HS-27A (cell line): ENCODE data around the gene FGF12.

Source experiments
- DNase-seq: peaks from one replicate; pipeline ENCODE4 v3.0.0-alpha.2; 2012; ENCODE audit warnings: low read depth, missing footprints

Gene FGF12

DNA sequence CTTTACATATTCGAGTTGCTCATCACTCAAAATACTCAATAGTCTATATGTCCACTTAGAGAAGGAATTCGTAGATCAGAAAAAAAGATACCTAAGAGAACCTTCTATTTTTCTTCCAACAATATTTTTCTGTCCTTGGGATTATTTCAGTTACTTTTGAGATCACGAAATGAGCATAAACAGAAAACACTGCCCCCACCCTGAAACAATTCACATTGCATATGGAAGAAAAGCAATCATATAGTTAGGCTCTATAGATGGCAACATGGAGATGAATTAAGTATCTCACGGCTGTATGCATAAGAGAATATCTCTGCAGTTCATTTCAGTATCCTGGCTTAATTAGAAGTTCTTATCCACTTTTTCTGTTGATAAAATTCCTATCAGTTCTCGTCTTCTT is 391.1 kb downstream of the FGF12 start:
- no peak for DNase-seq

DNA sequence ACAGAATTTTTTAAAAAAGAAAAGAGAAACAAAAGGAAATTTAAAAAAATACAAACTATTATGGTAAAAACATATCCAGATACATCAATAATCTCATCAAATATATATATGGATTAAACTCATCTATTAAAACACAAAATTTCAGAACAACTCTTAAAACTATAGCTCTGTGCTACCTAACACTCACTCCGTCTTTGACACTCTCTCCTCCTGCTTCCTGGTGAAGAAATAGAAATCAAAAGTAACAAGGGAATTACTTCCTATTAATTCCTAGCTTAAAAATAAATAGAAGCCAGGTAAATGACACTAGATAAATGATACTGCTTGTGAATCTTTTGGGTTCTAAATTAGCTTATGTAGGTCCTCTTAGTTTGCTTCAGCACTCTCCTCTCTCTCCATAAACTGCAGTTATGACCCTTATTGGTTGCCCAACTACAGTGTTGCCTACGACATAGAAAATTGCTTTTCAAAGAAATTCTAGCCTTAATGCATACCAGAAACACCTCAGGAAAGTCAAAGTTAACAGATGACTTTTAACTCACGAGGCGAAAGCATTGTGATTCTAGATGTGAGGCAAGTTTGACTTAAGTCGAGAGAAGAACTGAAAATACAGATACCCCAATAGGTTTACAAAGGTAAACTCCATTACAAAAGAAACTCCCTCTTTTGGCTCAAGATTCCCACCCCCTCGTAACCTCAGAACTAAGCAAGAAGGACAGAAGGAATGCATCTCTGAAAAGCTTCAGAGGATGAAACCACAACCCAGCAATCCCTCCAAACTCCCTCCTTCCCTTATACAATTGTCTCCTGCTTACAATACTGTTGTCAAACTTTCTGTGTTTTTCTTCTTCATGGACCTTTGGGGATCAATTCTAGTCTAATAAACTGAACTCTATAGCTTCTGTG is 394.7 kb downstream of the FGF12 start:
- no peak for DNase-seq

DNA sequence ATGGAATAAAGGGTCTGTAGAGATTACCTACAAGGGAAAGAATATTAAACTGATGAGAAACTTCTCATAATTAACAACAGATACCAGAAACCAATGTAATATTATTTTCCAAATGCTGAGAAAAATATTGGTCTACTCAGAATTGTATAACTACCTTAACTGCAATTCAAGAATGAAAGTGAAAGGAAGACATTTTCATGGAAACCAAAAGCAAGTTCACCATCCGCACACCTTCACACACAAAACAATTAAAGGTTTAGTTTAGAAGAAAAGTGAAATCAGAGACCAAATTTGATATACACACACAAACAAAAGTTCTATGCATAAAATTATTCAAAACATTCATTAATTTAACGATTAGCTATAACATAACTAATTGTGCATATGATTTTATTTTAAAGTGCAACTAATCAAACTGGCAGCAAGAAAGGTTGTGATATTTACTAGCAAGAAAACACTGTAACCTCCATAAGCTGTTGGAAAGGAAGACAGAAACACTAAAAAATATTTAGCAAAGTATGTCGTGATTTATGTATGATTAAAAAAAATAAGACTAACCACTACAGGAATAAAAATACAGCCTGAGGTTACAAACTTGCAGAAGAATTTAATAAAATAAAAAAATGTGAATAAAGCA is 395.5 kb downstream of the FGF12 start:
- no peak for DNase-seq

DNA sequence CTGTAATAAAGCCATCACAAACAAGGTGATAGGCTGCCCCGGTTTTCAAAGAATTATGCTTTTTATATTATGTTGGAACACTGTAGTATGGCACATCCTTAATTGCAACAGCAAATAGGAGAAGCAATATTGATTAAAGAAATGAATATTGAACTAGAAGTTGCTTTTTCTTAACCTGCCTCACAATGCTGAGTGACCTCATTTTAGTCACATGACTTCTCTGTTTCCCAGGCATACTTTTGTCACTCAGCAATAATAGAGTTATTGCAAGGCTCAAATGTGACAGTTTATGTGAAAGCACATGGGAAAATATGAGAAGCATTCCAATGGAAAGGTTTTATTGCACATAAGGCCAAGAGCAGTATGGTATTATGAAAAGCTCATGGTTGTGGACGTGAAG is 400.7 kb downstream of the FGF12 start:
- DNase-seq, result no peak

DNA sequence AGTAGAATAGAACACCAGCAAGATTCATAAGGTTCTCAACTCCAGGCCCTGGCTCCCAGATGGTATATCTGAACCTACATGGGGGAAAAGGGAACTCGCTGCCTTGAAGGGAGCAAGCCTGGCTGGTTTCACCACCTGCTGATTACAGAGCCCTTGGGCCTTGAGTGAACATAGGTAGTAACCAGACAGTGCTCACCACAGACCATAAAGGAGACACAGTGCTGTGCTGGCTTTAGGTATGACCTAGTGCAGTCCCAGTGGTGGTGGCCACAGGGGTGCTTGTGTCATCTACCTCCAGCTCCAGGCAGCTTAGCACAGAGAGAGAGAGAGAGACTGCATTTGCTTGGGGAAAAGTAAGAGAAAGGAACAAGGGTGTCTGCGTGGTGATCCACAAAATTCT is 409.8 kb downstream of the FGF12 start:
- DNase-seq, result no peak

DNA sequence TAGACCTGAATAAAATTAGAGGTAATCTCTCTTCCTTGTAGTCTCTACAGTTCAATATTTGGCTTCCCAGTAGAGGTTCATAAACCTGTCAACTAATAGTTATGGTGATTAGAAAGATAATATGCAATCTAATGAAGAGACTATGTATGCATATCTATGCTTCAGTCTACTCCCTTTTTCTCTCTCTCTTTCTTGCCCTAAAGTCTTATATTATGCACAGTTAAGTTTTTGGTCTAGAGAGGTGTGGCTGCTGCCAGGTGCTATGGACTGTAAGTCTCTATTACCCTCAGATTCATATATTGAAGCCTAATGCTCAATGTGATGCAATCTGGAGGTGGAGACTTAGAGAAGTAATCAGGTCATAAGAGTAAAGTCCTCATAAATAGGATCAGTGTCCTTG is 413.7 kb downstream of the FGF12 start:
- no peak for DNase-seq

DNA sequence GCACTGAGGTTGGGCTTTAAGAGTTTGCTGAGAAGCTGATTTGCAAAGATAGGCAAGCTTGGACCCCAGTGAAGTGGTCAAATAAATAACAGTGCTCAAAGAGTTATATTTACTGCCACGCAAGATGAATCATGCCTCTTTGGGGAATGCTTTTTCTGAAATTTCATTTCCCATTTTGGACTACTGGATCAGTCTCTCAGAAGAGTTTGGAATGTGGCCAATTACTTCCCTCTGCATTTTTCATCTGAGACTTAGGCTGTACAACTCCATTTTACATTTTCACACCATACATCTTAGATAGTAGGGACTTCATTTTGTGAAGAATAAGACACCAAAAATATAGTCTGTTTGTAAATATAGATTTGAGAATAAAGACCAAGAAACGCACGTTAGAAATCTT is 419.7 kb downstream of the FGF12 start:
- DNase-seq, result no peak

DNA sequence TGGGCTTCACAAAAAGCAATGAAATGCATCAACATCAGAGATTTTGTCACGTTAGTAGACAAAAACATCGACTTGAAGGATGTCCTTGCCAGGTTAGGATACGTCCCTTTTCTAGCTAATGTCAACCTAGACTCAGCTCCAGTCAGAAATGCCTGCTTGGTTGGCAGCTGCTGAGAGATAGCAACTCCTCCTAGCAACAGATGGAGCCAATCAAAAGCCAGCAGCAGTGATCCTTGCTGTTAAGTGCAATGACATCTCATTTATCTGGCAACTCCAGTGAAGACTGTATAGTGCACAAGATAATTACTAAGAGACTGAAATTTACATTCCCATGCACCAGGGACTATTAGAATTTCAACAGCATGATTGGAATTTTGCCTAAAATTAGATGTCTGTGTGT is 424.1 kb downstream of the FGF12 start:
- DNase-seq, result no peak

DNA sequence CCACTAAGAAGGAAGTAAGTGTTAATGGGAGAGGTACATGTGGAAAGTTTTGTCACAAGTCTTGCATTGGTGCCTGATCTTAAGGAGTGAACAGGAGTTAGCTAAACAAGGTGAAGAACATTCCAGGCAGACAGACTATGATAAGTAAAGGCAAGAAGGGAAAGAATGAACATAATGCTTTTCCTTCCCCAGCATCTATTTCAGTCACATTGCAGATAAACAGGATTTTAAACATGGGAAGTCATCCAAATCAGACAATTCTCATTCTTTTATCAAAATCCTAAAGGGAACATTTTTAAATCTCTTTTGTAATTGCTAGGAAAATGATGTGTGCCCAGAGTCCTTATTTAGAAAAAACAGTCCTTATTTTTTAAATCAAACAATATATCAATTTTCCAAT is 424.6 kb downstream of the FGF12 start:
- no peak for DNase-seq

DNA sequence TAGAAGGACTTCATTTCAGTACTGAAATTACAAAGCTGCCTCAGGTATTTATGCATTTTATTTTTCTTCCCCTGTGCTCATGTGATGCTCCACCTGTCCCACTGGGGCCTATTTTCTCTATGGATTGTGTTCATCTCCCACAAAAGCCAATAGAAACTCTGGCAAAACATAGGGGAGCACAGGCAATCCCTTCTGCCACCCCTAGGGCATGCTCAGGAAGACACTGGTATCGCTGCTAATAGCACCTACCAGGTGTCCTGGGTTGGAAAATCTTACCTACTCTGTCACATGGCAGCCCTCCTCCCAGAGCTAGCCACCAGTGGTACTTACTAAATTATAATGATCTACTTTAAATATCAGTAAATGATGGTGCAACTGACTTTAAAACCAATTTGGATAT is 427.4 kb downstream of the FGF12 start:
- DNase-seq, result no peak

DNA sequence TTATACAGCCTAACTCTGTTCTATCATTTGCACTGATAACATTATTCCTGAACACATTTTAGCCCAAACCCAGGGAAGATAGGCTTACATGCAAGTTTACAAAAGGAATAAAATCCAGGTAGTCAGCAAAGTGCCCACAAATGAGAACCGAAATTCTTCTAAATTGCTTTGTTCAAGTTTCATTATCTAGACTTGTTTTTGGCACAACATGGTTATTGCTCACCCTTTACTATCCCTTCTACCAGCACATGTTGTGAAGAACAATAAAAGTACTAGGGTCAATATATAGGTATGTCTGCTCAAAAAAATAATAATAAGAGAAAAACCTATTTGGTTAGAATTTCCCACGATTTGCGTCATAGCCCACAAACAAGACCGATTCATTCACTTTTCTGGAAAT is 430.5 kb downstream of the FGF12 start:
- no peak for DNase-seq

DNA sequence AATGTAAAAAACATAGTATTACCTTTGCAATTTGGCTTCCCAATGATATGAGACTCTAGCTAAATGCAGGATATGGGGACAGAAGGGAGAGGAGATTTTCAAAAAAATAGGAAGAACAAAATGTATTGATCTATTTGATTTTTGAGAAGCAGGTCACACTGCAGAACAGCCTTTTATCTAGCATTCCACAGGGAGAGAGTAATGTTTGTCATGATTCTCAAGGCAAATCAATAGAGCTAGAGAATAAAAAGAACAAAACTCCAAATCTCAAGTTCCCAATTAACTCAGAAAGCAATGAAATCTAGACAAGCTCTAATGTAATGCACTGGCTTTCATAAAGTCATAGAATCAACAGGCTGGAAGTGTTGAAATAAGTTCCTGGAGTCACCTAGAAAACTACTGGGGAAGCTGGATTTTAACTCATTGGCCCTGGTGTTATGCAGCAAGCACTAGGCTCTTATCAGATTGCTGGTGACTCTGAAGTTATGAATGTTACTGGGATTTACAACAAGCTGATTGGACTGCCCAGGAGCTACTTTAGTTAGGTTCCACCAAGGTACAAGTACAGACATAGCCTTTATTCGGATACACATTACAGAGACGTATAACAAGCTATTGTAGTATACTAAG is 442.8 kb downstream of the FGF12 start:
- DNase-seq, result no peak

DNA sequence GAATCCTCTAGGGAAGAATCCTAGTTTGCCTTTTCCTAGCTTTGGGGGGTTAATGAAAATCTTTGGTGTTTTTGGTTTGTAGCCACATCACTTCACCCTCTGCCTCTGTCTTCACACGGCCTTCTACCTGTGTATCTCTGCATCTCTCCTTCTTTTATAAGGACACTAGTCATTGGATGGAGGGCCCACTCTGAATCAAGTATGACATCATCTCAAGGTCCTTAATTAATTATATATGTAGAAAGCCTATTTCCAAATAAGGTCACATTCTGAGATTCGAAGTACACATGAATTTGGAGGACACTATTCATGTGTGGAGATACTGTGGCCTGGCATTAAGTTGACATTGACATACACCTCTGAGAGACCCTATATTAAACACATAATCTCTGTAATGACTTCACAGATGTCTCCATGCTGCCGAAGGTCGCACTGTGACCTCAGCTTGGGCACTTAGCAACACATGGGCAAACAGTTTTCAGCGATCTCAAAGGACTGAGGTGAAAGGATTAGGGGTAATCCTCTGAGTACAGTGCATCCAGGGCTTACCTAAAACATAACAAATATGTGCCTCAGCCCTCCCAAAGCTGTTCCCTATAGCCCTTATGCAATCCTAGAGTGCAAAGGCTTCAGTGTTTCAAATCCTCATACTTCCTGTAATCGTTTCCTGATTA is 446.0 kb downstream of the FGF12 start:
- DNase-seq, result no peak

DNA sequence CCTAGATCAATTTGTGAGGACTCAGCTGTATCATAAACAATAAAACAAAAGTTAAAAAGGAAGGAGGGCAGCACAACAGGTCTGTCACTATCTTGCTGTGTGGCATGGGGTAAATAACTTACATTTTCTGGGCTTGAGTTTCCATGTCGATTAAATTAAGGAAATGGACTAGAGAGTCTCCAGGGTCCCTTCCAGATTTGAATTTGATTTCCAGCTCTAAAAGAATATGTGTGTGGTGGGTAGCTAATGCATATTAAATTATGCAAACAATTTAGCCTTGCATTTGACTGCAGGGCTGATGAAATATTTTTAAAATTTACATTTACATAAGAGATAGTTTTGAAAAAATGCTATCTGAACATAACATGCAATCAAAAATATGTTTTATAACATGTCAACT is 447.7 kb downstream of the FGF12 start:
- DNase-seq, result no peak

DNA sequence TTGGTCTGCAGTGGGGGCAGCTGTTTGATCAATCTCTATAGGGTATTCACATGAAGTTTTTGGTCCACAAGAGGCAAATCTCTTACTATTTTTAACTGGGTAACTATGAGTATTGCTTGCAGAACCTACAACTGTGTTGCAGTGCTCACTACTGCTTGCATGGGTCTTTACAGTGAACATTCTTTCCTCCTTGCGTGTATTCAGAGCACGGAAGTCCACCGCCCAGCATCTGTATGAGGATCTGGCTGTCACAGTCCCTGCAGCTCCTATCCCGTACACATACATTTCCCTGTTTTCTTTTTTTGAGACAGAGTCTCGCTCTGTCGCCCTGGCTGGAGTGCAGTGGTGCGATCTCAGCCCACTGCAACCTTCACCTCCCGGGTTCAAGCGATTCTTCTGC is 449.9 kb downstream of the FGF12 start:
- no peak for DNase-seq

DNA sequence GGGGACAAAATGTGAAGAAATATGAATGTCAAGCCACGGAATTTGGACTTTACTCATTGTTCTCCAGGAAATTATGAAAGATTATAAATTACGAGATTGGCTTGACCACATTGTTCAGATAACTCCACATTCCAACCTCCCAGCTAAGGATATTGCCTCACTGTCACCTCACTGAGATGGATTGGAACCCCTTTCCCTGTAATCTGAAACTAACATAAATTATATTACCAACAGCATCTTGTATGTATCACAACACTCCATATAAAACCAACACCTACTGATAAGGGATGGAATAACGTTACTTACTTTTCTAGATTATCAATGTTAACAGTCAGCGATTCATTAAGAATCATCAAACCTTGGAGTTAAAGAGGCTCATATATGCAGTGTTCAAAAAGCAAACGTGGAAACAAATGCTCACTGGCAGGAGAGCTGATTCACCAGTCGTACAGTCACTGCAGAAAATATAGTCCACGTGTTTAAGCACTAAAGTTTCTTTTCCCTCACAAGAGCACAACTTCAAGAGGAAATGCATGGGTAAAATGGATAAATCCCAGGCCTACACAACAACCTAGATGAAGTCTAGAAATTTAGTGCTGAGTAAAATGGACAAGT is 451.5 kb downstream of the FGF12 start:
- DNase-seq, result no peak

DNA sequence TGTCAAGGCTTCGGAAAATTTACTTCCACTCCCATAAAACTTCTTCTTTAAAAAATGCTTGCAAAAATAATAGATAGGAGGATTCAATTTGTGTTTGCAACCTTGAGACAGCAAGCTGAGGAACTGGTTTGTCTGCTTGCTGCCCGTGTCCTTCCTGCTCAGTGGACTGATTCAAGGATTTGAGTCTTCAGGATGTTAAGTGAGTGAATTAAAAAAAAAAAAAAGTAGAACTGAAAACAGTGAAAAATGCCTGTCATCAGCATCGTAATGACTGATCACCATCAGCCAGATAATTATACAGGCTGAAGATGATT is 453.7 kb downstream of the FGF12 start:
- no peak for DNase-seq

DNA sequence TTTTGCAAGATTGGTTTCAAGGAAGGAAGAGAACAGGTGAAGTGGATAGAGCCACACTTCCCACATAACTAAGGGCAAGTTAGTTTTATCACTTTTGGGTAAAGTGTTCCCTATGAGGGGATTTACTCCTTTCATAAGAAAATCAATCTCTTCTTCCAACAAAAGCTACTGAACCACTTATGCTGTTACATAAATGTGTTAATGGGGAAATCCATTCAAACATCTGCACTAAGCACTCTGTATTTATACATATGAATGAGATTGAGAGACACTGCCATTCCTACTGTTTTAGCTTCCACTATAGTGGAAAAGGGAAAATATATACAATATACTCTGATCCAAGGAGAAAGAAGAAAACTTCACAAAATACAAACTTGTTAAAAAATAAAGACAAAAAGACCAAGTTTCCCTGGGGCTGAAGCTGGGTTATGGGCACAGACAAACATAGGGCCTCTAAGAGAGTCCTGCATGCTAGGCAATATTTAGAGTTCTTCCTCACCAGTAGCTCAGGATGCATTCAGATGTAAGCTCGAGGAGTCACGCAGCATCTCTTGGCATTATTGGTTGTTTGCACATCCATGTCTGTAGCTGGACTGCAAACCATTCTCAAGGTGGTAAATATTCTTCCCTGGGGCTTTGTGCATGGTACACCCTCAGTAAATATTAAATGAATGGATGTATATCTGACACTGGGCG is 454.2 kb downstream of the FGF12 start:
- no peak for DNase-seq

DNA sequence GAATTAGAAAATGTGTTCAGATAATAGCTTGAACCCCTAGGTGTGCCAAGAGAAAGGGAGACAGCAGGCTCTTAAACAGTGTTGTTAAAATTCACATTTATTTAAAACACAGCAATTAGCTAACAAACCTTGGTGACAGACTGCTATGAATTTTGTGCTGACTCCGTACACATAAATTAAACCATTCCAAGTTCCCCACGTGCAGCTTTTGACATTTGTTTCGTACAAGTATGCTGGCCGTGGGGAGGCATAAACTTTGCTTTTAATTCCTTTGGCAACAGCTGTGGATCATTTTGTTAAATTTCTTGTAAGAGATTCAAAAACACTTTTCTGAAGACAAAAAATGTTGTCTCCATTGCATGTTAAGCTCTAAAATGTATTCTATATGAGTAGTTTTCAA is 465.3 kb downstream of the FGF12 start:
- DNase-seq, result no peak

DNA sequence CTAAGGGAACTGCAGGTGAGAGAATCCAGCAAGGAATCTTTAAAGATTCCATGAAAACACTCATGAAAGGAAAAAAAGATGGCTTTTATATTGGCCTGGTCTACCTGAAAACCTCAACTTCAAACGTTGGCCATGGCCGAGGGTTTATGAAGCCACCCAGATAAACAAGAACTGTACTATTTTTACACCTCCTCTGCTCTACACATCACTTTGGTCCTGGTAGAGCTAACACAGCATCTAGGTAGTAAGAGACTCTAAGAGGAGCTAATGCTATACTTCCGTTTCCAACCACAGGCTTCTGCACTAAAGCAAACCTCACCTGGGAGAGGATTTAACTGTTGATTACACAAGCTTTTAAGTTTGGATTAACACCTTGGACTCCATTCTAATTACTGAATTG is 466.2 kb downstream of the FGF12 start:
- no peak for DNase-seq

DNA sequence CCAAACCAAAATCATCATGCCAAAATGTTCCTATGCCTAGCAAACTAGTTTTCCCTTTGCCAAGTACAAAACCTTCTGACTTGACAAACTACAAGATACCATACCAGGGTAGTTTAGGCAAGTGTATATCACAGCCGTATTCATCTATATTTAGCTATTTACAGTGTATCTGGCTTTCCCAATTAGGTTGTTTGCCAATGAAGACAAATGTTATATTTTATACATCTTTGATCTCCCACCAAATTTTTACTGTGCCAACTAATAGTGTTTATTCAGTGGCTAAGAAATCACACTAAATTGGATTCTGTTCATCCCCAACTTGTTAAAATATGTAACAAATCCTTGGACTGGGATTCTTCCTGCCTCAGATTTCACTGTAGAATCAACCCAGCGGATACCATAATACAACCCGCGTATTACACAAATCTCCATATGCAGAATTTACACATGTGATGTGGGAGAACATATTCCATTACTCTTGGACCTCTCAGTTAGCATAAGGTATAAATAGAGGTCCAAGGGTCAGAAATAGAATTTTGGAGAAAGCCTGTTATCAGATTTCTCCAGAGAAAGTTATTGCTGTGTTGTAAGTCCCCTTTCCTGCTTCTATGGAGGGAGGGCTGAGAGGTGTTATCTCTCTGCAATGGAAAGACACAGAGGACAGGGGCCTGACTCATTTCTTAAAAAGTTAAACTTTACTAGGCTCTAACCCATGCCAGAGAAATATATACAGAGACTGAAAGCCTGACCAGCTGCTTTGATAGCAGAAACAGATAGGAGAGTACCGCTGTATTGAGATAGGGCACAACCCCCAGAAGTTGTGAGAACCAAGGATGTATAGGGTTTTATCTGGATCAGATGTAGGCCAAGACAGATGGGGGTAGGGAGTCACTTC is 467.0 kb downstream of the FGF12 start:
- no peak for DNase-seq
